Astrocyte of the hippocampus (primary cell): ENCODE measurements around the gene RAB3A.
"Not testable (repeated sequence)": the region's sequence is repeated elsewhere in the genome, so short reads cannot be mapped to it uniquely, and the experiment has no call there.

Experiments
- DNase-seq: peaks from one replicate; pipeline ENCODE4 v3.0.0; 2011; ENCODE audit warnings: low read depth, low spot score

RAB3A gene

DNA sequence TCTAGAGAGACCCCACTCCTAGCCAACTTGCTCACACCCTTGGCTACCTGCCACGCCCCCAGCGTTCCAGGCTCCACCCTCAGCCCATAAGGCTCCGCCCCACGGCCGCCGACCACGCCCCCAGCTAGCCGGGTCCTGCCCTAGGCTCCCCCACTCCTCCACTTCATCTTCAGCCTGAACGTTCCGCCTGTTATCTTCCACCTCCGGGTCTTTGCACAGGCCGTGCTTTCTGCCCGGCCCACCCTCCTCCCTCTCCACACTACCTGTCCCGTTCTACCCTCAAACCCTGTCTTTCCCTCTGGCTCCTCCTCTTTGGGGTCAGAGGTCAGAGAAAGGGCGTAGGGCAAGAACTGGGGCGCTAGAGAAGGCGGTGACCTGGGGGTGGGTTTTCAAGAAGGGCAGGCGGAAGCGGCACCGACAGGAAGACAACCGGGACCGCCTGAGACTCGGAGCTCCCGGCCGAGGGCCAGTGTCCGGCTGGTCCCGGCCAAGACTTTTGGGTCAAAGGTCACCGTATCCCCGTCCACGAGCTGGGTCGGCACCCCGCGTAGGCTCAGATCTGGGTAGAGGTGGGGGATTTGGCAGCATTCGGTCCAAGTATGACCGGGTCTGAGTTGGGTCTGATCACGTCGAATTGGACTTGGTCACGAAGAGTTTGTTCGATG is 20.1 kb upstream of the RAB3A start:
- peak; percentile 26 for DNase-seq

GRCh38 chr19:18221815-18222725 is 18.2 kb upstream of the RAB3A start:
- no peak for DNase-seq

DNA sequence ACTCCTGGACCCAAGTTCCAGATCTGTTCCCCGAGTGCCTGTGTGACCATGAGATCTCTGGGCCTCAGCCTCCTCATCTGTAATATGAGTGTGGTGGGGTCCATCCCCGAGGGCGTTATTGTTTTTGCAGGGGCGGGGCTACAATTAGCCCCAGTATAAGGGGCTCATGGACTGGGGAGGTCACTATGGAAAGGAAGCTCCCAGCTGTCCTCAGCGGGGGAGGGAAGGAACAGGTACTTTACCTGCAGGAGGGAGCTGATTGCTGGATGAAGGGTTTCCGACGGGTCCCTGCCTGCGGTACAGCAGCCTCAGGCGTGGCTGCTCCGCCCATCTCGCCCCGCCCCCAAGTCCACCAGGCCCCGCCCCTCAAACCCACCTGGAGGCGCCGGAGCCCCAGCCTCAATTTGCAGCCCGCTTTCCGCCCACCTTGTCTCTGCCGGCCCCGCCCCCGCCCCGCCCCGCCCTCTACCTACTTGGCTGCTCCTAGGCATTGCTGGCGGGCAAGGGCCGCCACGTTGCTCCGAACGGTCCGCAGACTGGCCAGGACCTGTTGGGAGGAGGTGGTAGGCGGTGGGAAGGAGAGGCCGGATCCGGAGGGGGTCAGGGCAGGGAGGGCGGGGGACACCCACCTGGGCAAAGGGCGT is 16.9 kb upstream of the RAB3A start:
- no peak for DNase-seq

DNA sequence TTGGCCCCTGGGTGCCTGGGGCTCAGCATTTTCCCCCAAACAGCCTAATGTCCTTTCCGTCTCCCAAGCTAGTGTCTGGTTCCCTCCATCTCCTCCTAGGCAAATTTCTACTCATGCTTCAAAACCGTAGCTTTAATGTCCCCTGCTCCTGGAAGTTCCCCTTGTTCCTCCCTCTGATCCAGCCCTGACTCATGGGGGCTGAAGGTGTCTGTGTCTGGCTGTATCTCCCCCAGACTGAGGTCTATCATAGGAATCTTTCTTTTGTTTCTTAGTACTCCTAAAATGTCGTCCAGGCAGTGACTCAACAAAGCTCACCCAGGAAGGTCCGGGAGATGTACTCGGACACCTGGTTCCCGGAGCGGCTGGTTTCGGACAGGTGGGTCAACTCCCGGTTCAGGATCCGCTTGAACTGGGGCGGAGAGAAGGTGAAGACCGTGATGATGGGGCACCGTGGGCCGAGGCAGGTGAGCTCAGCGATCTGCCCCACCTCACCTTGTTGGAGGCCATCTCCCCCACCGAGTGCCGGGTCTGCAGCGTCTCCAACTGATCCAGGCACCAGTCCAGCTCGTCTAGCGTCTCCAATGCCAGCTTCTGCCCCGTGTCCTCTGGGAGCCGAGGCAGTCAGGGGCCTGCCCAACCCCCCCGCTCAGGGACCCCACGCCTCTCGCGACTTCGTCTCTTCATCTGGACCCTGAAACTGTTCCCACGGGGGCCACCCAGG is 16.2 kb upstream of the RAB3A start:
- no peak for DNase-seq

DNA sequence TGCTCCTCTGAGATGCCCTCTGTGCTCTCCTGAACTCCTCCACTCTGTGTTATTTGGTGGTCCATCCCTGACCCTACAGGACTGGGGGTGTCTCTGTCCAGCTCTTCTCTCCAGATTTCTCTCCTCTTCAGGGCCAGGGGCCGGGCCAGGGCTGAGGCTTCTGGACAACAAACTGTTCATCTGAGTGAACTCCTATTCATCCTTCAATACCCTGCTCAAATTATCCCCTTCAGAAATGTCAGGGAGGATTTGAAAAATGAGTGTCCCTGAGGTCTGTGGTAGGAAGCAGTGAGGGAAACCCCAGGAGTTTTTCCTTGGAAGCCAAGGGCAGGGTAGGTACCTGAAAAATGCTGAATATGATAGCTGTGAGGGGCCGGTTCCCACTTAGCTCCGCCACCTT is 14.8 kb upstream of the RAB3A start:
- no peak for DNase-seq

DNA sequence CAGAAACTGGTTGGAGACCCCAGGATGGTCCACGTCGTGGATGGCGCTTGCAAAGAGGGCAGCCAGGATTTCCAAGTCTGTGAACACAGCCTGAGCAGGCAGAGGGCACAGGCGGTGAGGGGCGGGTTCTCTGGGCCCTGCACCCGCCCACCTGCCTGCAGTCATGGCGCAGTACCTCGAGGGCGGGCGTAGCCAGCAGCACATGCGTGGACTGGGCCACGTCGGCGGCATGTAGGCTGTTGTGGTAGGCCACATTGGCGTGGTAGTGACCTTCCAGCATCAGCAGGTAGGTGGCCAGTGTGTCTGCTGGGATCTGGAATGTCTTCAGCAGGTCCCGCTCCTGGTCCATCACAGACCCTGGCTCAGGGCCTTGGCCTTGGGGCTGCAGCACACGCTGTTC is 14.3 kb upstream of the RAB3A start:
- DNase-seq = no peak

- DNase-seq = no peak
Observed at GRCh38 chr19:18216789-18217188, 12.9 kb upstream of the RAB3A start.

- peak; percentile 59 for DNase-seq
Observed at GRCh38 chr19:18214779-18215433, 11.1 kb upstream of the RAB3A start.

DNA sequence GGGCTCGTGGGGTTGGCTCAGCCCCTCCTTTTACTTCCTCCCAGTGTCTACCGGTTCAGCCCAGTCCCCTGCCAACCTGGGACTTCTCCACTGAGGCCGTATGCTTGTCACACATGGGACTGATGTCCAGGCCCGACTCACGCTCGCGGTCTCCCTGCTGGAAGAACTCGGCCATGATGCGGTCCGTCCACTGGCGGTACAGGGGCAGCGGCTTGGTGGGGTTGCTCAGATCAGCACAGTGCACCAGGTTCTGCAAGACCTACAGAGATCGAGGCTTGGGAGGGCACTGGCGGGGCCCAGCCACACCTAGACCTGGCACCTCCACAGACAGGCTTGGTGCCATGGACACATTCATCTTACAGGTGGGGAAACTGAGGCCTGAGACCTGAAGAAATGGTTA is 7.8 kb upstream of the RAB3A start:
- DNase-seq = no peak

GRCh38 chr19:18209912-18210311 is 6.1 kb upstream of the RAB3A start:
- not testable (repeated sequence) for DNase-seq

DNA sequence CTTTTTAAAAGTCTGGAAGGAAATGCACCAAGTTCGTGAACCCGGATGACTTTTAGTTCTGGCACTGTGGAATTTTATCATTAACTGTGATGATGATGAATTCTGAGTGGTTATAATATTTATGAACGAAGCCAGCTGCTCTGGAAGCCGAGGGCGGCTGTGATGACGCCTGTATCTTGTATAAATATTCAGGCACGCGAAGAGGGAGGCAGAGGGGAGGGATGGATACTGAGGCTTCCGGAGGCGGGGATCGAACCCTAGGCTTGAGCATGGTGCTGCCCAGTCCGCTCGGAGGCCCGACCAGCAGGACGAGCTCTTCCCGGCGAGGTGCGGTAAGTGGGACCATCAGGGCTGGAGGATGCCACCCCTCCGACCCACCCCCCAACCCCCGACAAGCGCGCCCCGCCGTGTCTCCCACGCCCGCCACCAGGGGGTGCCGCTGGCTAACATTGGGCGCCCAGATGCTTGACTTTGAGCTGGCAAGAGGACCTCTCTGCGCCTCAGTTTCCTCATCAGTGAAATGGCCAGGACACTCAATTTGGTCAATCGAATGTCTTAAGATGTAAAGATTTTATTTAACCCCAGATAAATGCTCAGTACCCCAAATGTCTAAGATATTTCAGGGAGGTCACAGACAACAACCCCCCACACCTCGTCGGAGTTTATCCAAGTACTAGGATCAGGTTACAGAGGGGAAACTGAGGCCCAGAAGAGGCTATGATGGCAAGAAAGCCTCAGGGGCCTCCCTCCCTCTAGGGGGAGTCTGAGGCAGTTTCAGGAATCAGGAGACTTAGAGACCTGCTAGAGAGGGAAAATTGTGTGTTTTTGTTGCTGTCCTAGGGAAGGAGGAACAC is 4.5 kb upstream of the RAB3A start:
- peak; percentile 22 for DNase-seq

DNA sequence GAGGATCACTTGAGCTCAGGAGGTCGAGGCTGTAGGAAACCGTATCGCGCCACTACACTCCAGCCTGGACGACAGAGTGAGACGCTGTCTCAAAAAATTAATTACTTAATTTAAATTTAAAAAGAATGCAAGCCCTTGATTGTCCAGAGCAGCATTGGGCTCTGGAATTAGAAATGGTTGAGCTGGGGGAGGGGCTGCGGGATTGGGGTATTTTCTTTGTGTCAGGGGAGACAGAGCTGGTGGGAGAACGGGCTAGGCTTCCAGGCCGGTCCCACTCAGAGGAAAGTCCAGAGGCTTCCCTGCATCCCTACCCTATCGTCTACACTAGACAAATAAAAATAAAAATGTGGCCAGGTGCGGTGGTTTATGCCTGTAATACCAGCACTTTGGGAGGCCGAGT is 2.2 kb upstream of the RAB3A start:
- no peak for DNase-seq

- DNase-seq = peak; percentile 78
Observed at GRCh38 chr19:18205200-18205892, 1.5 kb upstream of the RAB3A start.

GRCh38 chr19:18204394-18205199 is 755 bp upstream of the RAB3A start:
- no peak for DNase-seq

GRCh38 chr19:18203408-18203862 is 407 bp downstream of the RAB3A start:
- no peak for DNase-seq

- DNase-seq = peak; percentile 19
Observed at GRCh38 chr19:18202778-18203407, 949 bp downstream of the RAB3A start.

DNA sequence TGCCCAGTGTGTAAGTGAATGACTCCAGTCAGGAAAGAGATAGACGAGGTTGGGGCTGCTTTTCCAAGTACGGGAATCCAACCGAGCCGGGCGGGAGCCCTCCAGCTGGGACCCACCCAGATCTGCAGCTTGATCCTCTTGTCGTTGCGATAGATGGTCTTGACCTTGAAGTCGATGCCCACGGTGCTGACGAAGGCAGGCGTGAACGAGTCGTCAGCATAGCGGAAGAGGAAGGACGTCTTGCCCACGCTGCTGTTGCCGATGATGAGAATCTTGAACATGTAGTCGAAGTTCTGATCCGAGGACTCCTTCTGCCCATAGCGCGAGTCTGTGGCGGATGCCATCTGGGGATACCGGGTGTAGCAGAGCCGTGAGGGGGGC is 1.5 kb downstream of the RAB3A start:
- DNase-seq = no peak

DNA sequence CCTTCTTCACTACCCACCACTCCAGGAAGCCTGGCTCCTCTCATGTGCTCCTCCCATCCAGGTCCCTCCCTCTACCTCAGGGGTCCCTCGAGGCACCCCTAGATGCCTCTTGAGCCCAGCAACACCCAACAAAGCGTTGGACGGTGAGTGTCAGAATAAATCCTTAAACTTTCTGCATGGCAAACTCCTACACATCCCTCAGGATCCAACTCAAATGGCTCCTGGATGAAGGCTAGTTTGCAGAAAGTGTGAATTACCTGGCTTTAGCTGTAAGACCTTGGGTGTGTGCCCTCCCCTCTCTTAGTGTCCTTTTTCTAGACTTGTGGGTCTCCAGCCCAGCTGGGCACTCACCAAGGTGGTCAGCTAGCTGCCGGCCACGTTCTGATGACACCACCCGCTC is 5.5 kb downstream of the RAB3A start:
- no peak for DNase-seq
